Aorta (tissue), 5 donors: Measurements from ENCODE around the gene SH3PXD2B. TPM values are rescaled to one million over a fixed set of nuclear protein-coding genes. Genes with fewer than 3 reads are reported as not detected.
"Not testable (repeated sequence)": the region's sequence is repeated elsewhere in the genome, so short reads cannot be mapped to it uniquely, and the experiment has no call there.

ENCODE experiments used
- ATAC-seq: fragments of 200-7000 bp; cut with Tn5 transposase; one replicate; pipeline ENCODE4 v1.9.1; 2022; ENCODE audit warnings: moderate library complexity; ENCODE audit not compliant: low FRiP score
- DNase-seq, 2 donors: peaks; one replicate each; pipeline ENCODE4 v3.0.0-alpha.2; 2020
- H3K27ac ChIP-seq, 2 donors: one replicate each; pipeline ENCODE4 v1.5.1; 2013; ENCODE audit warnings: low read length in 2 of 2, mild to moderate bottlenecking in 2 of 2, moderate library complexity in 2 of 2, control low read depth in 1 of 2, inconsistent platforms in 1 of 2, low read depth in 1 of 2
- H3K27me3 ChIP-seq, 2 donors: one replicate each; pipeline ENCODE4 v1.6.1; 2013; ENCODE audit warnings: control low read depth in 1 of 2, low read length in 1 of 2, mild to moderate bottlenecking in 1 of 2, moderate library complexity in 1 of 2; ENCODE audit not compliant: insufficient read depth in 2 of 2, control insufficient read depth in 1 of 2
- H3K36me3 ChIP-seq, 2 donors: one replicate each; pipeline ENCODE4 v1.6.1; 2013; ENCODE audit warnings: control low read depth in 1 of 2, low read length in 1 of 2, mild to moderate bottlenecking in 1 of 2; ENCODE audit not compliant: insufficient read depth in 2 of 2, control insufficient read depth in 1 of 2
- H3K4me1 ChIP-seq, 2 donors: one replicate each; pipeline ENCODE4 v1.6.1; 2013; ENCODE audit warnings: low read length in 2 of 2, control low read depth in 1 of 2, mild to moderate bottlenecking in 1 of 2, moderate library complexity in 1 of 2; ENCODE audit not compliant: insufficient read depth in 2 of 2, control insufficient read depth in 1 of 2
- H3K4me3 ChIP-seq, 2 donors: one replicate each; pipeline ENCODE4 v1.5.1; 2013; ENCODE audit warnings: low read length in 2 of 2, control low read depth in 1 of 2, mild to moderate bottlenecking in 1 of 2
- H3K9me3 ChIP-seq: one replicate; pipeline ENCODE4 v1.6.1; 2013; ENCODE audit warnings: mild to moderate bottlenecking, low read length; ENCODE audit not compliant: control insufficient read depth
- WGBS, 2 donors: extraction: QIAGEN DNeasy Blood & Tissue Kit; methylation state at CpG; one replicate each; pipeline ENCODE4 v1.1.7; 2013; 5-methylcytosine and 5-hydroxymethylcytosine counted together
- intact Hi-C, 2 donors: fragments of 100-400 bp; cut with DNase I; formaldehyde crosslinking; loops; one replicate each; pipeline versions ENCODE4 v1.14.2 to v1.15.0; 2022
- polyA plus RNA-seq, 2 donors: library from polyadenylated mRNA; stranded (reverse); fragments of 200-250 nt; gene quantifications; one replicate each; pipeline ENCODE4 v1.2.3, GENCODE V29; 2013
- total RNA-seq, 2 donors: library from RNA; stranded (reverse); fragmentation: NEBNext Ultra II Directional; extraction: Animal tissue kit (Norgen Biotek cat#: 25700); gene quantifications; one replicate each; pipeline ENCODE4 v1.2.1, GENCODE V29; 2021
- donor health status: healthy with polysubstance abuse.
- donor health status: Bipolar disorder and iron deficiency.
- donor health status: DM: no; HTN: no; CAD: no.
- donor health status: DM: no; HTN: no; CAD: no.
- donor health status: DM: yes; HTN: yes; CAD: no.

Gene SH3PXD2B
- total and polyA plus RNA-seq, 4 donors: 4.5 to 69.1 (median 25.3) TPM

GRCh38 chr5:172350212-172351181 lies 103.8 kb downstream of the SH3PXD2B start:
- Histone ChIP-seq H3K4me1 (no peaks in the 10 kb centered on the region), H3K27me3 (no peaks in the 10 kb centered on the region), H3K36me3 (peaks cover 6 to 9% of the 10 kb centered on the region in 2 donors), H3K27ac (no peak overlapping the region), H3K4me3 (no peak overlapping the region), H3K9me3 (no peaks in the 10 kb centered on the region)
- intact Hi-C loops: no loop called here
- 88 to 91% methylated on average over 25 to 26 of the region's 26 CpGs for WGBS, 2 donors
- ATAC-seq: no peak
- no peak for DNase-seq

- H3K4me1 ChIP-seq, intact Hi-C loops, H3K27me3 ChIP-seq, DNase-seq, H3K27ac ChIP-seq, H3K4me3 ChIP-seq, ATAC-seq, H3K9me3 ChIP-seq: not testable (repeated sequence)
- H3K36me3 ChIP-seq: peaks cover 3 to 13% of the 10 kb centered on the region in 2 donors
- 84 to 86% methylated on average over 5 of the region's 5 CpGs for WGBS, 2 donors
These were observed 105.6 kb downstream of the SH3PXD2B start for GRCh38 chr5:172348733-172349132.

GRCh38 chr5:172348084-172348483 lies 106.2 kb downstream of the SH3PXD2B start:
- H3K9me3 ChIP-seq: no peaks in the 10 kb centered on the region
- H3K27me3 ChIP-seq: no peaks in the 10 kb centered on the region
- H3K27ac ChIP-seq: no peak overlapping the region
- DNase-seq (no peak), ATAC-seq (no peak)
- intact Hi-C loops: no loop called here
- no peaks in the 10 kb centered on the region for H3K4me1 ChIP-seq
- H3K4me3 ChIP-seq: no peak overlapping the region
- WGBS, 2 donors: 87 to 89% methylated on average over 5 of the region's 5 CpGs
- H3K36me3 ChIP-seq: peaks cover 0 to 13% of the 10 kb centered on the region in 2 donors

DNA sequence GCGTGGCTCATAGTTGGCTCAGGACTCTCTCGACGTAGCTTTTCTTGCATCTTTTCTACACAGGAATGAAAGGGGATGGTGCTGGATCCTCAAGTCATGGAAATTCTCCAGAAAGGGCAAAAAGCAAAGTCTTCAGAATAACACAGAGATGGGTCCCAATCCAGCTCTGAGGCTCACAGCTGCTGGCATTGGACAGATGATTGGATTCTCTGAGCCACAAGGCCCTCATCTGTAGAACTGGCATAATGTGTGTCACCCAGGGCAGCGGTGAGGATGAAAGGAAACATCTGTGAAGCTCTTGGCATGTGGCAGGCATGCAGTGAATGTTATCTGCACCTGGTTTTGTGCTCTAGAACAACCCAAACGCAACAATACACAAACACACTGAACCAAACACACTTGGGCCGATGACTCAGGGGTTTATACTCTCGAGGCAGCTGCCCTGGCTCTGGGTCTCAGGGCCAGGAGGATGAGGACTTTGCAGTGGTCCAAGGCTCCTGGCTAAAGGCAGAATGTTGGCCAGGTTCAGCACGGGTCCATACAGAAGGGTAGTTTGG lies 106.8 kb downstream of the SH3PXD2B start:
- 79 to 83% methylated on average over 8 of the region's 8 CpGs for WGBS, 2 donors
- Histone ChIP-seq H3K27ac (no peak overlapping the region), H3K36me3 (peaks cover 0 to 13% of the 10 kb centered on the region in 2 donors), H3K4me3 (no peak overlapping the region), H3K9me3 (no peaks in the 10 kb centered on the region), H3K4me1 (no peaks in the 10 kb centered on the region), H3K27me3 (no peaks in the 10 kb centered on the region)
- no peak for ATAC-seq
- no peak for DNase-seq
- intact Hi-C loops: no loop called here

DNA sequence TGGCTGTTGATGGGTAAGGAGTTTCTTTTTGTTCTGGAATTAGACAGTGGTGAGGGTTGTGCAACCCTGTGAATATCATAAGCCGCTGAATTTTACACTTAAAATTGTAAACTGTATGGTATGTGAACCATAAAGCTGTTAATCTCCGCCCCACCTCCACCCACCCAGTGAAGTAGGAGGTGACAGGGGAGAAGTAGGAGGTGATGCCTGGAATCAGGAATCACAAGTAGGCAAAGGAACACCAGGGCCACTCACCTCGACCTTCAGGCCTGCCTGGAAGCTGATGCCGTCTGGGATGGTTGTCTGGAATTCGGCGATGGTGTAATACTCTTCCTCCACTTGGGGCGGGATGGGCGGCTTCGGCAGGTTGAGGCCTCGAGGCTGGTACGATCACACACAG lies 108.4 kb downstream of the SH3PXD2B start:
- no peak for ATAC-seq
- H3K9me3 ChIP-seq: no peaks in the 10 kb centered on the region
- no peaks in the 10 kb centered on the region for H3K4me1 ChIP-seq
- H3K36me3 ChIP-seq: peaks cover 0 to 13% of the 10 kb centered on the region in 2 donors
- H3K27me3 ChIP-seq: no peaks in the 10 kb centered on the region
- WGBS, 2 donors: 86 to 87% methylated on average over 11 of the region's 11 CpGs
- no peak for DNase-seq
- H3K27ac ChIP-seq: no peak overlapping the region
- H3K4me3 ChIP-seq: no peak overlapping the region
- intact Hi-C loops: no loop called here

DNA sequence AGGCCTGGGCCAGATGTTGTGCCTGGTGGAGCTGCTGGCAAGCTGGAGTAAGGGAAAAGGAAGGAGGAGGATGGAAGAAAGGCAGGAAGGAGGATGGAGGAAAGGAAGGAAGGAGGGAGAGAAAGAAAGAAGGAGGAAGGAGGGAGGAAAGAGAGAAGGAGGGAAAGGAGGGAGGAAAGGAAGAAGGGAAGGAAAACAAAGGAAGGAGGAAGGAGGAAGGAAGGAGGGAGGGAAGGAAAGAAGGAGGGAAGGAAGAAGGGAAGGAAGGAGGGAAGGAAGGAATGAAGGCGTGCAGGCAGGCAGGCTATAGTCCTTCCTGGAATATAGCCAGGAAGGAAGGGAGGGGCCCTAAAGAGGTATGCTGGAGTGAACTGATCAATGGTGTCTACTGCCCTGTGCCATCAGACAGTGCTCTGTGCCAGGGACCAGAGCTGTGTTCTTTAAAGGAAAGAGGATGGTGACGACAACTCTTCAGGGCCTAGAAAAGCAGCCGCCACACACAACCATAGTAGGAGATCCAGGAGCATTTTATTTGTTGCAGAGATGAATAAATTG lies 109.4 kb downstream of the SH3PXD2B start:
- H3K4me1 ChIP-seq: no peaks in the 10 kb centered on the region
- ATAC-seq (no peak), DNase-seq (no peak)
- peaks cover 0 to 11% of the 10 kb centered on the region in 2 donors for H3K36me3 ChIP-seq
- H3K9me3 ChIP-seq: no peaks in the 10 kb centered on the region
- WGBS, 2 donors: 86 to 87% methylated on average over 3 of the region's 3 CpGs
- intact Hi-C loops: no loop called here
- no peak overlapping the region for H3K27ac ChIP-seq
- no peaks in the 10 kb centered on the region for H3K27me3 ChIP-seq
- no peak overlapping the region for H3K4me3 ChIP-seq

- Histone ChIP-seq H3K4me3 (no peak overlapping the region), H3K27ac (no peak overlapping the region), H3K4me1 (no peaks in the 10 kb centered on the region), H3K36me3 (peaks cover 0 to 10% of the 10 kb centered on the region in 2 donors), H3K9me3 (no peaks in the 10 kb centered on the region), H3K27me3 (no peaks in the 10 kb centered on the region)
- intact Hi-C loops: no loop called here
- no peak for ATAC-seq
- WGBS, 2 donors: 91 to 93% methylated on average over 2 of the region's 2 CpGs
- DNase-seq: no peak
These were observed 110.6 kb downstream of the SH3PXD2B start for GRCh38 chr5:172343741-172344140.

DNA sequence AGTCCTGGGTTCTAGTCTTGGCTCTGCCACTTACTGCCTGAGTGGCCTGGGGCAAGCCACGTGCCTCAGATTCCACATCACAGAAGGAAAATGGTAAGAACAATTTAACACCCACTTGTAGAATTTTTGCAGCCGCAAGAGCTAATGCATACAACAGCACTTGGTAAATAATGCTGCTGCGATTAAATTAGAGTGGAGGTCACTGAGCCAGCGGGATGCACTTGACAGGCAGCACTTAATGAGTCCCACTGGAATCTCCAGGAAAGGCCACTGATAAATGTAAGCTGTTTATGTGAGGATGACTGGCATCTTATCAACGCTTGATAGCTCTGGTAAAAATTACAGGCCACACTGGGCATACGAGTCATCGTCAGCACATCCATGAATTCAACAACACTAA lies 111.4 kb downstream of the SH3PXD2B start:
- intact Hi-C loops: no loop called here
- Histone ChIP-seq H3K9me3 (no peaks in the 10 kb centered on the region), H3K27me3 (no peaks in the 10 kb centered on the region), H3K27ac (no peak overlapping the region), H3K36me3 (peaks cover 0 to 10% of the 10 kb centered on the region in 2 donors), H3K4me3 (no peak overlapping the region), H3K4me1 (no peaks in the 10 kb centered on the region)
- DNase-seq: peak in 1 of 2 donors; percentile 7
- no peak for ATAC-seq
- 87 to 91% methylated on average over 7 of the region's 7 CpGs for WGBS, 2 donors
